Vagina (tissue), 2 donors: Measurements from ENCODE around the gene GPC5. TPM values are rescaled to one million over a fixed set of nuclear protein-coding genes. Genes with fewer than 3 reads are reported as not detected.
"Not testable (repeated sequence)": the region's sequence is repeated elsewhere in the genome, so short reads cannot be mapped to it uniquely, and the experiment has no call there.

Experiments
- DNase-seq, 2 donors: peaks; one replicate each; pipeline ENCODE4 v3.0.0-alpha.2; 2017; ENCODE audit errors: extremely low spot score in 2 of 2
- H3K27ac ChIP-seq: fragments of 200-600 bp; sonication (generic); one replicate; pipeline ENCODE4 v1.5.1; 2019
- H3K27me3 ChIP-seq: fragments of 200-600 bp; sonication (generic); one replicate; pipeline ENCODE4 v1.5.1; 2019
- H3K36me3 ChIP-seq, 2 donors: fragments of 200-600 bp; sonication (generic); one replicate each; pipeline ENCODE4 v1.5.1; 2017 to 2019
- H3K4me1 ChIP-seq: fragments of 200-600 bp; sonication (generic); one replicate; pipeline ENCODE4 v1.5.1; 2019
- H3K4me3 ChIP-seq, 2 donors: fragments of 200-600 bp; sonication (generic); 1 replicate in 1 of 2; 2 replicates in 1 of 2; pipeline ENCODE4 v1.5.1; 2016 to 2019
- H3K9me3 ChIP-seq: fragments of 200-600 bp; sonication (generic); one replicate; pipeline ENCODE4 v1.5.1; 2019
- CTCF ChIP-seq, 3 experiments: fragments of 450-650 bp in 2 of 3; fragments of 200-600 bp in 1 of 3; sonication (generic) in 1 of 3; IDR thresholded peaks; one replicate each; pipeline ENCODE4 v1.5.1; 2017 to 2019; ENCODE audit warnings: antibody characterized with exemption in 3 of 3, mild to moderate bottlenecking in 2 of 3, moderate library complexity in 2 of 3
- POLR2A ChIP-seq, 2 donors: fragments of 450-650 bp; IDR thresholded peaks; one replicate each; pipeline ENCODE4 v1.6.1; 2017; ENCODE audit warnings: antibody characterized with exemption in 2 of 2, mild to moderate bottlenecking in 2 of 2, moderate library complexity in 2 of 2
- POLR2AphosphoS5 ChIP-seq, 2 donors: sonication (generic); formaldehyde crosslinking; IDR thresholded peaks; one replicate each; pipeline ENCODE4 v1.9.0; 2017; ENCODE audit warnings: antibody characterized with exemption in 2 of 2, mild to moderate bottlenecking in 2 of 2, low read depth in 1 of 2; ENCODE audit not compliant: insufficient read depth in 1 of 2
- intact Hi-C: fragments of 100-400 bp; cut with DNase I; formaldehyde crosslinking; loops from one replicate; pipeline ENCODE4 v1.15.1; 2023
- total RNA-seq: library from RNA; depleted of rRNA; stranded (reverse); fragments of >200 nt; gene quantifications from one replicate; pipeline ENCODE4 v1.2.3, GENCODE V29; 2016

GPC5 gene
- total RNA-seq, 1 donor from 2014 or later = 1.7 TPM

GRCh38 chr13:92513672-92514071, 1115.3 kb downstream of the GPC5 start:
- Histone ChIP-seq H3K4me3 (no peak overlapping the region), H3K27ac (no peak overlapping the region), H3K27me3 (no peaks in the 10 kb centered on the region), H3K9me3 (no peaks in the 10 kb centered on the region), H3K36me3 (no peaks in the 10 kb centered on the region), H3K4me1 (no peaks in the 10 kb centered on the region)
- intact Hi-C loops = no loop called here
- TF ChIP-seq POLR2AphosphoS5 (IDR thresholded peaks at IDR 0.05; ENCODE audit: insufficient read depth in 1 of 2, low read depth in 1 of 2) (no peak), POLR2A (IDR thresholded peaks at IDR 0.05) (no peak), CTCF (IDR thresholded peaks at IDR 0.05) (no peak)
- DNase-seq = no peak

GRCh38 chr13:92514420-92515125, 1116.2 kb downstream of the GPC5 start:
- Histone ChIP-seq H3K4me1 (no peaks in the 10 kb centered on the region), H3K27ac (no peak overlapping the region), H3K9me3 (no peaks in the 10 kb centered on the region), H3K36me3 (no peaks in the 10 kb centered on the region), H3K4me3 (no peak overlapping the region), H3K27me3 (no peaks in the 10 kb centered on the region)
- DNase-seq = no peak
- intact Hi-C loops = no loop called here
- TF ChIP-seq CTCF (IDR thresholded peaks at IDR 0.05) (no peak), POLR2A (IDR thresholded peaks at IDR 0.05) (no peak), POLR2AphosphoS5 (IDR thresholded peaks at IDR 0.05; ENCODE audit: insufficient read depth in 1 of 2, low read depth in 1 of 2) (no peak)

GRCh38 chr13:92516878-92517277, 1118.5 kb downstream of the GPC5 start:
- intact Hi-C loops = not testable (repeated sequence)

GRCh38 chr13:92518622-92519021, 1120.2 kb downstream of the GPC5 start:
- DNase-seq, H3K9me3 ChIP-seq, H3K4me1 ChIP-seq, H3K27me3 ChIP-seq, H3K27ac ChIP-seq, H3K4me3 ChIP-seq, H3K36me3 ChIP-seq, intact Hi-C loops: not testable (repeated sequence)

More at GRCh38 chr13:92516878-92517277, 1118.5 kb downstream of the GPC5 start:
- not testable (repeated sequence) for H3K4me3 ChIP-seq, H3K4me1 ChIP-seq, DNase-seq, H3K9me3 ChIP-seq, H3K36me3 ChIP-seq, H3K27me3 ChIP-seq, H3K27ac ChIP-seq

- no peak overlapping the region for H3K27ac ChIP-seq
- H3K4me3 ChIP-seq = no peak overlapping the region
- DNase-seq = no peak
- intact Hi-C loops = no loop called here
- no peaks in the 10 kb centered on the region for H3K9me3 ChIP-seq
- TF ChIP-seq POLR2AphosphoS5 (IDR thresholded peaks at IDR 0.05; ENCODE audit: insufficient read depth in 1 of 2, low read depth in 1 of 2) = no peak
- TF ChIP-seq CTCF (IDR thresholded peaks at IDR 0.05) = no peak
- TF ChIP-seq POLR2A (IDR thresholded peaks at IDR 0.05) = no peak
- H3K27me3 ChIP-seq = no peaks in the 10 kb centered on the region
- H3K36me3 ChIP-seq = no peaks in the 10 kb centered on the region
- H3K4me1 ChIP-seq = no peaks in the 10 kb centered on the region
Observed at GRCh38 chr13:92530364-92530763, 1131.9 kb downstream of the GPC5 start.

- DNase-seq = no peak
- intact Hi-C loops = no loop called here
- H3K4me1 ChIP-seq = no peaks in the 10 kb centered on the region
- no peak overlapping the region for H3K4me3 ChIP-seq
- H3K27ac ChIP-seq = no peak overlapping the region
- H3K9me3 ChIP-seq = no peaks in the 10 kb centered on the region
- TF ChIP-seq POLR2A (IDR thresholded peaks at IDR 0.05) (no peak), CTCF (IDR thresholded peaks at IDR 0.05) (no peak), POLR2AphosphoS5 (IDR thresholded peaks at IDR 0.05; ENCODE audit: insufficient read depth in 1 of 2, low read depth in 1 of 2) (no peak)
- H3K27me3 ChIP-seq = no peaks in the 10 kb centered on the region
- H3K36me3 ChIP-seq = no peaks in the 10 kb centered on the region
Observed at GRCh38 chr13:92535222-92536006, 1137.0 kb downstream of the GPC5 start.
